HG03432 (cell line): ENCODE data around the gene ACTG2.

Experiments used
- ATAC-seq: cut with Tn5 transposase; IDR thresholded peaks from one replicate; pipeline ENCODE4 v1.9.1; 2021; ENCODE audit warnings: mild to moderate bottlenecking, moderate library complexity; ENCODE audit not compliant: unreplicated experiment

The ACTG2 gene

GRCh38 chr2:73911548-73912208 lies 18.9 kb downstream of the ACTG2 start:
- ATAC-seq: no peak

GRCh38 chr2:73913414-73914054 lies 20.7 kb downstream of the ACTG2 start:
- ATAC-seq: no peak

GRCh38 chr2:73914667-73915066 lies 21.9 kb downstream of the ACTG2 start:
- no peak for ATAC-seq

- no peak for ATAC-seq
These were observed 22.7 kb downstream of the ACTG2 start for GRCh38 chr2:73915437-73915993.

- ATAC-seq: no peak
These were observed 23.9 kb downstream of the ACTG2 start for GRCh38 chr2:73916666-73917065.

GRCh38 chr2:73917296-73917695 lies 24.5 kb downstream of the ACTG2 start:
- ATAC-seq: no peak

GRCh38 chr2:73917696-73918207 lies 24.9 kb downstream of the ACTG2 start:
- no peak for ATAC-seq

GRCh38 chr2:73918856-73919255 lies 26.0 kb downstream of the ACTG2 start:
- no peak for ATAC-seq

- ATAC-seq: no peak
These were observed 26.9 kb downstream of the ACTG2 start for GRCh38 chr2:73919596-73920228.

GRCh38 chr2:73920577-73921545 lies 28.1 kb downstream of the ACTG2 start:
- ATAC-seq: no peak

- no peak for ATAC-seq
These were observed 28.8 kb downstream of the ACTG2 start for GRCh38 chr2:73921581-73921980.

GRCh38 chr2:73922681-73923080 lies 29.9 kb downstream of the ACTG2 start:
- no peak for ATAC-seq

GRCh38 chr2:73925033-73925704 lies 32.4 kb downstream of the ACTG2 start:
- ATAC-seq: no peak

- ATAC-seq: no peak
These were observed 33.2 kb downstream of the ACTG2 start for GRCh38 chr2:73925853-73926492.

- peak; percentile 99 for ATAC-seq
These were observed 33.9 kb downstream of the ACTG2 start, which contains the start of gene DGUOK for GRCh38 chr2:73926493-73927327. TSS of gene DGUOK (plus strand) at chr2:73926880. CDS start at chr2:73926911, 31 bp downstream.

GRCh38 chr2:73927344-73927743 lies 34.5 kb downstream of the ACTG2 start:
- no peak for ATAC-seq

- no peak for ATAC-seq
These were observed 36.1 kb downstream of the ACTG2 start for GRCh38 chr2:73928963-73929347.

- ATAC-seq: no peak
These were observed 37.6 kb downstream of the ACTG2 start for GRCh38 chr2:73930386-73930785.
